ENCODE measurements around the gene NDUFAF8. TPM values are rescaled to one million over a fixed set of nuclear protein-coding genes. Genes with fewer than 3 reads are reported as not detected.

Gene NDUFAF8
- total RNA-seq, 3 donors from 2014 or later = 24.5 to 31.6 (median 31.2) TPM

GRCh38 chr17:81241203-81241602 is 2.1 kb downstream of the NDUFAF8 start:
- ATAC-seq (no peak), DNase-seq (no peak)
- H3K9me3 ChIP-seq = no peaks in the 10 kb centered on the region
- H3K36me3 ChIP-seq (ENCODE audit: low read depth) = peaks cover 2% of the 10 kb centered on the region
- peaks cover 19% of the 10 kb centered on the region for H3K4me1 ChIP-seq (ENCODE audit: low read depth)
- intact Hi-C loops (cut with DNase I, micrococcal nuclease) = no loop called here
- H3K4me3 ChIP-seq = no peak overlapping the region
- TF ChIP-seq CTCF (IDR thresholded peaks at IDR 0.05) = no peak

DNA sequence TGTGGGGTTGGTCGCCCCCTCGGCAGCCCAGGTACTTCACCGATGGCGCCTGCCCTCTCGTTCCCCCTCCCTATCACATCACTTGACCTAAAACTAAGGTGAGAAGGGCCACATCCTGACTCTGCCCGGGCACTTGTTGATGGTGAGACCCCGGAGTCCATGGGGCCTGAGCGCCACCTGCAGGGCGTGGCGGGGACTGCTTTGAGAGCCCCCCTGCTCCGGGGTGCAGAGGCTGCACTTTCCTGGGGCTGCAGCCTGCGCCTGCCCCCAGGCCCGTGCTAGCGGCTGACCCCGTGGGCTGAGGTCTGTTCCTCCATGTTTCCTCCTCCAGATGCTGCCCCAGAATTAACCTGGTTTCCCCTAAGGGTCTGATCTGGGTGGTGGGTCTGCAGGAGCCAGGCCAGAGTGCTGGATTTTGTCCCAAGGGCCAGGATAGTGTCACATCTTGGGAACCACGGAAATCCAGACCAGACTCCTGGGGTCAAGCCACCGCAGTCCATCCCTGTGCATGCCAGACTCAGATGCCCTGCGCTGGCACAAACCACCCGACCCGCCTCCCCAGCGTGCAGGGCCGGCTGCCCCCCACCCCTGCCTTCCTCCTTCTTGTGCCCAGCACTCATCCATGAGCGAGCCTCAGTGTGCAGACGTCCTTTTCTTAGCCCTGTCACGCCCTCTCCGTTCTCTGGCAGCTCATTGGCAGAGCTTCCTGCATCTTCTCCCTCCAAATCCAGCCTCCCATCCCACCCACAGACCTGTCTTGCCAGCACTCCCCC is 2.7 kb downstream of the NDUFAF8 start:
- DNase-seq (peak in 2 of 3 donors; percentile 64), ATAC-seq (no peak)
- Histone ChIP-seq H3K36me3 (ENCODE audit: low read depth) (peaks cover 2% of the 10 kb centered on the region), H3K9me3 (no peaks in the 10 kb centered on the region), H3K4me1 (ENCODE audit: low read depth) (peaks cover 19% of the 10 kb centered on the region), H3K4me3 (no peak overlapping the region)
- intact Hi-C loops (cut with DNase I, micrococcal nuclease) = no loop called here
- peak; percentile 29 for TF ChIP-seq CTCF (IDR thresholded peaks at IDR 0.05)

GRCh38 chr17:81242421-81243332 is 3.6 kb downstream of the NDUFAF8 start:
- DNase-seq (no peak), ATAC-seq (no peak)
- no peak for TF ChIP-seq CTCF (IDR thresholded peaks at IDR 0.05)
- intact Hi-C loops (cut with DNase I, micrococcal nuclease) = no loop called here
- Histone ChIP-seq H3K4me3 (no peak overlapping the region), H3K4me1 (ENCODE audit: low read depth) (peaks cover 15% of the 10 kb centered on the region), H3K9me3 (no peaks in the 10 kb centered on the region), H3K36me3 (ENCODE audit: low read depth) (peaks cover 2% of the 10 kb centered on the region)

DNA sequence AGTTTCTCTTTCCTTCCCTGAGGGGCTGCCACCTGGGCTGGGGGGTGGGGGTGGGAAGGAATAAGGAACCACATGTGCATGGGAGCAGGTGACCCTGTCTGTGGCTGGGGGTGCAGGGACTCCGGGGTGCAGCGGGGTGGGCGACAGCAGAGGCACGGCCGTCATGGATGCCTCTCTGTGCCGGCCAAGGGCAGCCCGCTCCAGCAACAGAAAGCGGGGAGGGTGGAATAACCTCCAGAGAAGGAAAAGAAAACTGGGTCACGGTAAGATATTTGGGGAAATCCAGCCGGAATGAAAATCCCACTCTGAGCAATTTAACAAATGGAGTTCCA is 4.2 kb downstream of the NDUFAF8 start:
- no peaks in the 10 kb centered on the region for H3K9me3 ChIP-seq
- intact Hi-C loops (cut with DNase I, micrococcal nuclease) = no loop called here
- no peak overlapping the region for H3K4me3 ChIP-seq
- DNase-seq (no peak), ATAC-seq (no peak)
- peaks cover 9% of the 10 kb centered on the region for H3K4me1 ChIP-seq (ENCODE audit: low read depth)
- H3K36me3 ChIP-seq (ENCODE audit: low read depth) = peaks cover 2% of the 10 kb centered on the region
- no peak for TF ChIP-seq CTCF (IDR thresholded peaks at IDR 0.05)

DNA sequence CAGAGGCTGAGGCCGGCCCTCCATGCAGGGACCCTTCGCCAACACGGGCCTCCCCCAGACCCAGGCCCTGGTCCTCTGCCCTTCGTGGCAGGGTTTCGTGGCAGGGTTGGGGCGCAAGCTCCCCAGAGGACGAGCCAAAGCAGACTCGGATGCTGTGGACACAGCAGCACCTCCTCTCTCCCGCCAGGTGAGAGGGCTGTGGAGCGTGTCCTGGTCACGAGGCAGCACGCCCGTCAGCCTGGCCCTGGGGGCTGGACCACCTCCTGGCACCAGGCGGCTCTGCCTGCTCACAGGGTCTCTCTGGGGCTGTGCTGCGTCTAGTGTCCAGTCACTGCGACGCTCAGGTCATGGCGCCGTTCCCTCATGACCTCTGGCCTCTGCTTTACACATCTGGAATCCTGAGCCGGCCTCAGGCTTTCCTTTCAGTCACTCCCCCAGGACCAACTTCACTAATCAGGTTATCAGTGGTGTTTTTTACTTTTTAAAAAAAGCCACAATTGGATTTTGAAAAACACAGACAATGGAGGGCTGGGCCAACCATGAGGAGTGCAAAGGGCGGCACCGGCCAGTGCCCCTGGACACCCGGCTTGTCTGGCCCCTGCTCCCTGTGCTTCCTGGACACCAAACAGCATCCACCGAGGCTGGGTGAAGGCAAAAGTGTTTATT is 5.4 kb downstream of the NDUFAF8 start:
- Histone ChIP-seq H3K36me3 (ENCODE audit: low read depth) (no peaks in the 10 kb centered on the region), H3K4me1 (ENCODE audit: low read depth) (peaks cover 9% of the 10 kb centered on the region), H3K4me3 (no peak overlapping the region), H3K9me3 (no peaks in the 10 kb centered on the region)
- no peak for TF ChIP-seq CTCF (IDR thresholded peaks at IDR 0.05)
- DNase-seq (peak in 1 of 3 donors; percentile 49), ATAC-seq (no peak)
- intact Hi-C loops (cut with DNase I, micrococcal nuclease) = no loop called here
